Endothelial cell of umbilical vein (primary cell): ENCODE data around the gene ARNT2.

Source experiments
- CTCF ChIP-seq, 2 donors: IDR thresholded peaks; 1 replicate in 1 of 2; 2 replicates in 1 of 2; pipeline ENCODE4 v1.5.1; 2011; ENCODE audit warnings: low read length in 2 of 2, mild to moderate bottlenecking in 2 of 2, moderate library complexity in 2 of 2, control low read depth in 1 of 2, inconsistent platforms in 1 of 2, low read depth in 1 of 2; ENCODE audit not compliant: insufficient read depth in 1 of 2; ENCODE audit errors: extremely low read depth in 1 of 2
- MYC ChIP-seq: IDR thresholded peaks from one replicate; pipeline ENCODE4 v1.6.1; 2011; ENCODE audit warnings: mild to moderate bottlenecking, low read depth, low read length
- POLR2AphosphoS5 ChIP-seq: IDR thresholded peaks from 2 replicates; pipeline ENCODE4 v1.6.1; 2012; ENCODE audit warnings: low read depth, mild to moderate bottlenecking, control low read depth, low read length, moderate library complexity; ENCODE audit not compliant: insufficient read depth

GRCh38 chr15:80514071-80514780, 110.0 kb downstream of the ARNT2 start:
- TF ChIP-seq CTCF (IDR thresholded peaks at IDR 0.05; ENCODE audit: extremely low read depth in 1 of 2, insufficient read depth in 1 of 2, low read depth in 1 of 2, low read length in 2 of 2), result no peak
- TF ChIP-seq POLR2AphosphoS5, result no peak
- no peak for TF ChIP-seq MYC
